Measurements from ENCODE around the gene ETV6. TPM values are rescaled to one million over a fixed set of nuclear protein-coding genes. Genes with fewer than 3 reads are reported as not detected.
A peak's percentile ranks its signal among the peaks of the same experiment; 100 is the strongest.

Gene ETV6
- total and polyA plus RNA-seq, 8 donors = 5.1 to 31.6 (median 18.2) TPM

DNA sequence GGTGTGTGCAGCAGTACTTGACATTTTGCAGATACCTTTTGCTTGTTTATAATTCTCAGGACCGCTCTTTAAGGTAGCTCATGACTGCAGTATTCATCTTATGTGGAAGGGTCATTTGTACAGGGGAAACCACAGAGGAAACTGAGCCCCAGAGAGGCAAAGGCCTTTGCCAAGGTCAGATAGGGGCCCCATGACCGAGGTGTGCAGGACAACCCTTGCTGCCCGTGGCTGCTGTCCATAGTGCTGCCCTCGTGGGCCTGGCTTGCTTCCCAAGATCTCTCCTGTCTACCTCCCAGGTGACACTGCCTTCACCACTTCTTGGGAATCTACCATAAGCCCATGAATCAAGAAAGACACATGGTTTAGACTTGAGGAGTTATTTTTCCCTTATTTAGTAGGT, 222.6 kb downstream of the ETV6 start:
- Histone ChIP-seq H3K27ac (no peak overlapping the region), H3K4me3 (no peak overlapping the region), H3K4me1 (peaks cover 10 to 12% (median 11%) of the 10 kb centered on the region in 3 donors), H3K27me3 (no peaks in the 10 kb centered on the region), H3K36me3 (peaks cover 0 to 17% (median 0%) of the 10 kb centered on the region in 3 donors), H3K9me3 (no peaks in the 10 kb centered on the region)
- ATAC-seq = peak in 2 of 4 donors; percentile 48 to 63
- TF ChIP-seq, protein P1, sequence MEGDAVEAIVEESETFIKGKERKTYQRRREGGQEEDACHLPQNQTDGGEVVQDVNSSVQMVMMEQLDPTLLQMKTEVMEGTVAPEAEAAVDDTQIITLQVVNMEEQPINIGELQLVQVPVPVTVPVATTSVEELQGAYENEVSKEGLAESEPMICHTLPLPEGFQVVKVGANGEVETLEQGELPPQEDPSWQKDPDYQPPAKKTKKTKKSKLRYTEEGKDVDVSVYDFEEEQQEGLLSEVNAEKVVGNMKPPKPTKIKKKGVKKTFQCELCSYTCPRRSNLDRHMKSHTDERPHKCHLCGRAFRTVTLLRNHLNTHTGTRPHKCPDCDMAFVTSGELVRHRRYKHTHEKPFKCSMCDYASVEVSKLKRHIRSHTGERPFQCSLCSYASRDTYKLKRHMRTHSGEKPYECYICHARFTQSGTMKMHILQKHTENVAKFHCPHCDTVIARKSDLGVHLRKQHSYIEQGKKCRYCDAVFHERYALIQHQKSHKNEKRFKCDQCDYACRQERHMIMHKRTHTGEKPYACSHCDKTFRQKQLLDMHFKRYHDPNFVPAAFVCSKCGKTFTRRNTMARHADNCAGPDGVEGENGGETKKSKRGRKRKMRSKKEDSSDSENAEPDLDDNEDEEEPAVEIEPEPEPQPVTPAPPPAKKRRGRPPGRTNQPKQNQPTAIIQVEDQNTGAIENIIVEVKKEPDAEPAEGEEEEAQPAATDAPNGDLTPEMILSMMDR (IDR thresholded peaks at IDR 0.05) = no peak
- WGBS, 2 donors = 53 to 56% methylated on average over 4 of the region's 4 CpGs
- intact Hi-C loops (cut with DNase I) = no loop called here
- FAIRE-seq = no peak
- DNase-seq = no peak

DNA sequence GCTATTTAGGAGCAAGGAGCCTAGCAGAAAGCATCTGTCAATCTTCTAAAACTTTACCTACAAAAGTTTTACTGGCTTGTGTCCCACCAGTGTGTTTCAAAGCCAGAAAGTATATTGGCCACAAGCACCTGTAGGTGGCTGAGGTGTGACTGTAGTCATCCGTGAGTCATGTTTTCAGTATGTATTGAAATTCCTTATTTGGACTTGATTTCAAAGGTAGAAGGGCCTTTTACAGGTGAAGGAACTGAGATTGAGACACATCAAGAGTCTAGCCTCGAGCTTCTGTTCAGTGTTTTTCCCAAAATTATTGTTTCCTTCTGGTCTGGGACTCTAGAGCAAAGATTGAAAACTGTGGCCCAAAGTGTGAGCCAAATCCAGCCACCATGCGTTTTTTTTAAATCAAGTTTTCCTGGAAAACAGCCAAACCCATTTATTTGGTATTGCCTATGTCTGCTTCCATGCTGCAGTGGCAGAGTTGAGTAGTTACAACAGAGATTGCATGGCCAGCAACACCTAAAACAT, 226.0 kb downstream of the ETV6 start:
- TF ChIP-seq, protein P1 (IDR thresholded peaks at IDR 0.05) = no peak
- Histone ChIP-seq H3K9me3 (no peaks in the 10 kb centered on the region), H3K27me3 (no peaks in the 10 kb centered on the region), H3K4me1 (peaks cover 19 to 31% (median 20%) of the 10 kb centered on the region in 3 donors), H3K27ac (peak overlapping the region in 1 of 4 donors; percentile 13), H3K4me3 (no peak overlapping the region), H3K36me3 (peaks cover 0 to 5% (median 0%) of the 10 kb centered on the region in 3 donors)
- DNase-seq = no peak
- WGBS, 2 donors = 56 to 61% methylated on average over 3 of the region's 3 CpGs
- intact Hi-C loops (cut with DNase I) = no loop called here
- FAIRE-seq = no peak
- ATAC-seq = peak in 2 of 4 donors; percentile 8 to 27

DNA sequence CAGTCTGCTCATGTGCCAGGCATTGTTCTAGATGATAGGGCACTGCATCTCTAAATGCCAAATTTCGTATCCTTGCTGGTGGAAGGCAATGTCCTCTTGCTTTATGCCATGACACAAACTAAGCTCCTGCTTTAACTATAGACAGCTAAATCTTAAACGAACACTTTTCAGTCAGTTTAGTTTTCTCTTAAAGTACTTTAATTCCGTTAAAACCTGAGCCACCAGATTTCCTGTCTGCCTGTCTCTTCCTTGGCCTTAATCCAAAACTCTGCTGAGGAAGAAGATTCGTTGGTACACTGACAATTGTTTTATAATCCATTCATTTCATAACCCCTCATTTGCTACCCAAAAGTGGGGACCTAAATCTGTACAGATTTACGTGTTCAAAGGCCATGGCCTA, 226.8 kb downstream of the ETV6 start:
- FAIRE-seq = no peak
- H3K9me3 ChIP-seq = no peaks in the 10 kb centered on the region
- TF ChIP-seq, protein P1 (IDR thresholded peaks at IDR 0.05) = no peak
- no peak overlapping the region for H3K4me3 ChIP-seq
- H3K27me3 ChIP-seq = no peaks in the 10 kb centered on the region
- peaks cover 19 to 32% (median 20%) of the 10 kb centered on the region in 3 donors for H3K4me1 ChIP-seq
- 72 to 77% methylated on average over 5 of the region's 5 CpGs for WGBS, 2 donors
- ATAC-seq = no peak
- intact Hi-C loops (cut with DNase I) = no loop called here
- no peak for DNase-seq
- no peak overlapping the region for H3K27ac ChIP-seq
- no peaks in the 10 kb centered on the region for H3K36me3 ChIP-seq

DNA sequence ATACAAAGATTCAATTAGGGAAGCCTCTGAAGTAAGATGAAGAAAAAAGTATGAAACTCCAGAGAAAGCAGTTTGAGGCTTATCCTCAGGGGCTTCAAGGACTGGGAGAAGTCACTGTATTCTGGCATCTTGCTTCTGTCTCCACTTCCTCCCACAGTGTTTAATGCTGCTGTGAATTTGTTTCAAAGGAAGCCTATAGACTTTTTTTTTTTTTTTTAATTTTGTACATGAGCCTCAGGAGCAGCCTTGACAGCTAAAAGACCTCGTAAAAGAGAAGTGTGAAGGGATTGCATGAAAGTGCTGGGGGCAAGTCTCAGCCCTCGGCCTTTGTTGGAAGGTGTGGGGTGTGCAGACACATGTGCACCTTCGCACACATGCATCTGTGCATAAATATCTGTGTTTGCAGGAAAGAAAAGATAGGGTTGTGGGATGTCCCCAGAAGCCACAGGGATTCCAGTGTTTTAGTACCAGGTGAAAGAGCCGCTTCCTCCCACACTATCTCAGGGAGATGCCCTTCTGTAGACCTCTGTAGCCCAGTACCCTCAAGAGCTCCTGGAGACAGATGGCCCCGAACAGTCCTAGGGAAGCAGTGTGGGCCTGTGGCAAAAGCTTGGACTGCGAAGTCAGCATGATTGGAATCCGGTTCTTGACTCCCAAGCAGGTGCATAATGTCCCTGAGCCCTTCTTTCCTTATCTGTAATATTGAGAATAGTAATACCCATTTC, 227.8 kb downstream of the ETV6 start:
- no peaks in the 10 kb centered on the region for H3K27me3 ChIP-seq
- peaks cover 19 to 38% (median 20%) of the 10 kb centered on the region in 3 donors for H3K4me1 ChIP-seq
- WGBS, 2 donors = 85 to 93% methylated on average over 7 of the region's 7 CpGs
- no peaks in the 10 kb centered on the region for H3K36me3 ChIP-seq
- no peaks in the 10 kb centered on the region for H3K9me3 ChIP-seq
- H3K27ac ChIP-seq = peak overlapping the region in 2 of 4 donors; percentile 57
- no peak overlapping the region for H3K4me3 ChIP-seq
- no peak for DNase-seq
- TF ChIP-seq, protein P1 (IDR thresholded peaks at IDR 0.05) = no peak
- ATAC-seq = no peak
- intact Hi-C loops (cut with DNase I) = no loop called here
- no peak for FAIRE-seq
